B cell (primary cell): Measurements from ENCODE around the gene BACH2.

ENCODE experiments used
- EZH2 ChIP-seq: IDR thresholded peaks from 2 replicates; pipeline ENCODE4 v1.6.1; 2012; ENCODE audit warnings: borderline replicate concordance, low read depth, mild to moderate bottlenecking, moderate library complexity, low read length; ENCODE audit not compliant: insufficient read depth, poor library complexity, severe bottlenecking
- TF ChIP-seq, protein P1 (sequence below): fragments of 200-600 bp; IDR thresholded peaks from one replicate; pipeline ENCODE4 v1.8.0; 2022; ENCODE audit warnings: antibody characterized with exemption, mild to moderate bottlenecking

DNA sequence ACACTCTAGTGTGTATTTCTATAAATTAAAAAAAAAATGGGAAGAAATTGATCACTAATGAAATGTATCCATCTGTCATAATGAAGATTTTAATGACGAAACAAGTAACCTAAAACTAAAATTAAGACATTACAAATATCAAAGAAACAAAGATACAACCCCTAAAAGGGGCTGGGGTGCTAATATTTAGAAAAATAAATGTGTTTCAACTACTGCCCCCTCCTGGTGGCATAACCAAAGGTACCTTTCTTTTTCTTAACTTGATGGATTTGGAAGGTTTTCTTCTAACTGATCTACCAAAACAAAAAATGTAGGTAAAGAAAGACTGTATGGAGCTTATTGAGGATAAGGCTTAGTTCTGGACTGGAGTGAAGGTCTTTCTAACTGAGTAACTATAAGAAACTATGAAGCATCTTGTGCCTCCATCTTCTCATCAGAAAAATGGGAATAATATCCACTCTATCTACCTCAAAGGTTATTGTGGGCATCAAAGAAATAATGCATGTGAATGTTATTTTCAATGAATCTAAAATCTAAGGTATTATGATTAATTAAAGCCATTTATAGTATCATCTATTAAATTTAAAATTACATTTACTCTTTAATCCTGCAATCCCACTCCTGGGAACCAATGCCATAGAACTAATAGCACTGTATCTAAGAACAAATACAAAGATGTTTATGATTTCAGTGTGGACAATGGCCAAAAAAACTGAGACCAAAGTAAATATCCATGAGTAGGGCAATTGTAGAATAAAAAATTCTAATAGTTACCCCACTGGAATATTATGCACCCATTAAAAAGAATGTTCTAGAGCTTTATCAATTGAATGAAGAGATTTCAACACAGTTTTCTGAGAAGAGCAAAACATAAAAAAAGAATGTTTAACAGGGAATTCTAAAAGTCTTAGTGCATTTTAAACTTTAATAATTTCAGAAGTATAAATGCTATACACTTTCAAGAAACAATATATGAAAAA, 117.2 kb downstream of the BACH2 start:
- TF ChIP-seq, protein P1, sequence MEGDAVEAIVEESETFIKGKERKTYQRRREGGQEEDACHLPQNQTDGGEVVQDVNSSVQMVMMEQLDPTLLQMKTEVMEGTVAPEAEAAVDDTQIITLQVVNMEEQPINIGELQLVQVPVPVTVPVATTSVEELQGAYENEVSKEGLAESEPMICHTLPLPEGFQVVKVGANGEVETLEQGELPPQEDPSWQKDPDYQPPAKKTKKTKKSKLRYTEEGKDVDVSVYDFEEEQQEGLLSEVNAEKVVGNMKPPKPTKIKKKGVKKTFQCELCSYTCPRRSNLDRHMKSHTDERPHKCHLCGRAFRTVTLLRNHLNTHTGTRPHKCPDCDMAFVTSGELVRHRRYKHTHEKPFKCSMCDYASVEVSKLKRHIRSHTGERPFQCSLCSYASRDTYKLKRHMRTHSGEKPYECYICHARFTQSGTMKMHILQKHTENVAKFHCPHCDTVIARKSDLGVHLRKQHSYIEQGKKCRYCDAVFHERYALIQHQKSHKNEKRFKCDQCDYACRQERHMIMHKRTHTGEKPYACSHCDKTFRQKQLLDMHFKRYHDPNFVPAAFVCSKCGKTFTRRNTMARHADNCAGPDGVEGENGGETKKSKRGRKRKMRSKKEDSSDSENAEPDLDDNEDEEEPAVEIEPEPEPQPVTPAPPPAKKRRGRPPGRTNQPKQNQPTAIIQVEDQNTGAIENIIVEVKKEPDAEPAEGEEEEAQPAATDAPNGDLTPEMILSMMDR = peak; percentile 73
- TF ChIP-seq EZH2 = no peak
